Activated CD4-positive, alpha-beta T cell treated with anti-CD3 and anti-CD28 coated beads, Interleukin-2, amount 50 U/mL, for 1 hour (primary cell): ENCODE data around the gene ERCC6L.

Experiments used
- DNase-seq: peaks from one replicate; pipeline ENCODE4 v3.0.0-alpha.2; 2020

ERCC6L gene, protein sequence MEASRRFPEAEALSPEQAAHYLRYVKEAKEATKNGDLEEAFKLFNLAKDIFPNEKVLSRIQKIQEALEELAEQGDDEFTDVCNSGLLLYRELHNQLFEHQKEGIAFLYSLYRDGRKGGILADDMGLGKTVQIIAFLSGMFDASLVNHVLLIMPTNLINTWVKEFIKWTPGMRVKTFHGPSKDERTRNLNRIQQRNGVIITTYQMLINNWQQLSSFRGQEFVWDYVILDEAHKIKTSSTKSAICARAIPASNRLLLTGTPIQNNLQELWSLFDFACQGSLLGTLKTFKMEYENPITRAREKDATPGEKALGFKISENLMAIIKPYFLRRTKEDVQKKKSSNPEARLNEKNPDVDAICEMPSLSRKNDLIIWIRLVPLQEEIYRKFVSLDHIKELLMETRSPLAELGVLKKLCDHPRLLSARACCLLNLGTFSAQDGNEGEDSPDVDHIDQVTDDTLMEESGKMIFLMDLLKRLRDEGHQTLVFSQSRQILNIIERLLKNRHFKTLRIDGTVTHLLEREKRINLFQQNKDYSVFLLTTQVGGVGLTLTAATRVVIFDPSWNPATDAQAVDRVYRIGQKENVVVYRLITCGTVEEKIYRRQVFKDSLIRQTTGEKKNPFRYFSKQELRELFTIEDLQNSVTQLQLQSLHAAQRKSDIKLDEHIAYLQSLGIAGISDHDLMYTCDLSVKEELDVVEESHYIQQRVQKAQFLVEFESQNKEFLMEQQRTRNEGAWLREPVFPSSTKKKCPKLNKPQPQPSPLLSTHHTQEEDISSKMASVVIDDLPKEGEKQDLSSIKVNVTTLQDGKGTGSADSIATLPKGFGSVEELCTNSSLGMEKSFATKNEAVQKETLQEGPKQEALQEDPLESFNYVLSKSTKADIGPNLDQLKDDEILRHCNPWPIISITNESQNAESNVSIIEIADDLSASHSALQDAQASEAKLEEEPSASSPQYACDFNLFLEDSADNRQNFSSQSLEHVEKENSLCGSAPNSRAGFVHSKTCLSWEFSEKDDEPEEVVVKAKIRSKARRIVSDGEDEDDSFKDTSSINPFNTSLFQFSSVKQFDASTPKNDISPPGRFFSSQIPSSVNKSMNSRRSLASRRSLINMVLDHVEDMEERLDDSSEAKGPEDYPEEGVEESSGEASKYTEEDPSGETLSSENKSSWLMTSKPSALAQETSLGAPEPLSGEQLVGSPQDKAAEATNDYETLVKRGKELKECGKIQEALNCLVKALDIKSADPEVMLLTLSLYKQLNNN

DNA sequence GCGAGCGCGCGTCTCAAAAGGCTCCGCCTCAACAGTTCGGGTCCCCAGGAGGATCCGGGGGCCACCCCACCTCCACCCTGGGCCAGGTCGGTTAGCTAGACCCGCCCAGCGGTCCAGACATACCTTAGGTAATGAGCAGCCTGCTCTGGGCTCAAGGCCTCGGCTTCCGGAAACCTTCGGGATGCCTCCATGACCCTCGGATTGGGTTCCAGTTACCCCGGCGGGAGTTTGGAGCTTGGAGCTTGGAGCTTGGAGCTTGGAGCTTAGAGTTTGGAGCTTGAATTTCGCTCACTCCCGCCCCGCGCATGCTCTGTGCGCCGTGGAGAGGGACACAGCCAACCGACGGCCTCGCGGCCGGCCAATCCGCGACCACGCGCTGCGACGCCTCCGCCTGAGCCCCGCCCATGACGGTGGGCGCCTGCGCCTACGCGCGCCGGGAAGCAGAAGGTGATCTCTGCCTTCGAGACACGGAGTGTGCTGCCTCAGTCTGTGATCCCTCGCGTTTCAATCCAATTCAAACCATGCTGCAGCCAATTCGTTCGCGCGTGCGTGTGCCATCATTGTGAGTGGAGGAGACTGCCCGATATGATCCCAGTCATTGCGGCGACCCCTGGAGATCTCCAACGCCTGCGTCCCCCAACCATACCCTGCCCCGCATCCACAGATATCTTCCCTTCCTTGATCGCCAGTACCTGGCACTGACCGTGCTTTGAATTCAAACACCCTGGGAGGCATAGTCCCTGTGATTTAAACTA lies at the start of gene ERCC6L:
ERCC6L (minus strand) TSS at position 307 of the 755 bp plus-strand sequence; CDS start at position 191, 116 bp downstream.
- peak; percentile 77 for DNase-seq

DNA sequence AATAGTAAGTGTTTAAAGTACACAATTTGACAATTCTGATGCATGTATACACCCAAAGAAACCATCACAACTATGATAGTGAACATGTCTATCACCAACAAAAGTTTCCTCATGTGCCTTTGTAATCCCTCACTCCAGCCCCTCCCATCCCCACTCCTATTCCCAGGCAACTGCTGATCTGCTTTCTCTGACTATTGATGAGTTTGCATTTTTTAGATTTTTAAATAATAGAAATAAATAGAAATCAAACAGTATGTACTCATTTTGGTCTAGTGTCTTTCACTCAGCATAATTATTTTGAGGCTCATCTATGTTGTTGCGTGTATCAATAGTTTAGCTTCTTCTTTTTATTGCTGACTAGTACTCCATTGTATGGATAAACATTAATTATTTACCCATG lies 43.5 kb upstream of the ERCC6L start:
- no peak for DNase-seq

GRCh38 chrX:72280321-72280845 lies 41.6 kb upstream of the ERCC6L start:
- no peak for DNase-seq

DNA sequence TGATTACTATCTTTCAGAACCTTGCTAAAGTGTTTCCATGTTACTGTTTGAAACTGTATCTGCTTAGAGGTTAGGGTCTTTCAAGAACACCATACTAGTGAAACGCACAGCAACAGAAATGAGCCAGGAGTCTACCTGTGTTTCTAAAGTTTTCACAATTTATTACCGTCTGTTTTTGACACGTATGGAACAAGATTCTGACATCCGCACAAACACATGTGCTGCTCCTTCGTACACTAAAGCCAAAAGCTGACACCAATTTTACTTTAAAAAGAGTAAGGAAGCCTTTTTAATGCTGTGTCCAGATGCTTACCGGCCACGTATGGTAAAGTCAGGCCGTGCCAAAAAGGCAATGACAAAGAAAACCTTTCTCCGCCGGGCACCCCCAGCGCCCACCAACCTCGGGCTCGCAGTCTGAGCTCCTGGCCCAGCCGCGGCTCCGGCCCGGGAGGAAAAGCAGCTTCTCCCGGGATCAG lies 37.7 kb upstream of the ERCC6L start:
- no peak for DNase-seq

DNA sequence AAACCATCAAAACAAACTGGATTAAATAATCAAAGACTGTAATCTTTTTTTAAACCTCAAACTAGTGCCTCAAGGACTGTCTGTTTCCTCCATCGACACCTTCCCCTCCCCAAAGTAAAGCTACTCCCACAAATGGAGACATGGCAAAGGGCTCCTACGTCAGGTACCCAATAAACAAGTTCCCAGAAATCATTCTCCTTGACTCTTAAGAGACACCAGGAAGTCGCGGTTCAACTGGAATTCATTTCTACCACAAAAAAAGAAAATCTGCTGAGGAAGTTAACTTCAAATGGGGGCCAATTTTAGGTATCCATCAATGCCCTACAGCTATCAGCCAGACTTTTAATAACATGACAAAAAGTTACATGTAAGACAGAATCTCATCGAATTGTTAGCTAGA lies 35.7 kb upstream of the ERCC6L start:
- DNase-seq, result no peak

GRCh38 chrX:72273718-72274117 lies 34.9 kb upstream of the ERCC6L start:
- DNase-seq, result no peak

DNA sequence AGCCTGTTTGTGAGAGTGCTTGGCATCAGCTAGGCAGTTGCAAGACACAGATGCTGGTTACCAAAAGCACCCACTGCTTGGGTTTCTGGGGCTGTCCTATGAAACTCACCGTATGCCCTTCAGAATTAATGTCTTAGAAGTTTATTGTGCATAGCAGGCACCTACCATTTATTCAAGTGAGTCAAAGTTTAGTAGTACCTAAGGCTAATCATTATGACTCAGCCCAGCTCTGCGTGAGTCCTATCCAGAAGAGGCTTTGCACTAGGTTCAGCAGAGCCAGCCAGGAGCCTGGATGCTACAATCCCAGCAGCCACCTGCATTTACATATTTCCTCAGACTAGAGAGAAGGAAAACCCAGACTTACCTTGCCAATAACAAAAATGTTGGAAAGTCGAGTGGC lies 34.0 kb upstream of the ERCC6L start:
- no peak for DNase-seq

GRCh38 chrX:72271812-72272211 lies 33.0 kb upstream of the ERCC6L start:
- DNase-seq, result no peak

- DNase-seq, result no peak
These were observed 32.4 kb upstream of the ERCC6L start for GRCh38 chrX:72271091-72271788.

GRCh38 chrX:72270316-72270866 lies 31.6 kb upstream of the ERCC6L start:
- DNase-seq, result no peak

GRCh38 chrX:72269671-72270251 lies 30.9 kb upstream of the ERCC6L start:
- DNase-seq, result no peak

GRCh38 chrX:72268597-72269365 lies 30.0 kb upstream of the ERCC6L start:
- DNase-seq, result no peak

- DNase-seq, result no peak
These were observed 26.4 kb upstream of the ERCC6L start for GRCh38 chrX:72265263-72265662.

DNA sequence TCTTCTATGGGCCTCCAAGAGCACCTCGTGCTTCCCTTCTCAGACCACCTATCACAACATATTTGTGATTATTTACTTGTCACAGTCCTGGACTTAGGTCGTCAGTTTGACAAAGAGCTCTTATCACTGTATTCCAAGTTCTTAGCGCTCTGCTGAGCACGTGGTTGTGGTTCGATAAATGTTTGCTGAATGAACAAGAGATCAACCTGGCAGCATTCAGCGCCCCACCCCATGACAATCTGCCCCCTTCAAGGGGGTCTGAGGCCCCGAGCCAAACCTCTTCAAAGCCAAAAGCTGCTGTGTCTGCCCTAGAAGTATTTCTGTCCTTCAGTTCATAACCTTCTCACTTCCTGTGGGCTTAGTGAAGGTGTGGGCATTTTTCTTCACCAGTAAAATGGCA lies 23.2 kb upstream of the ERCC6L start:
- DNase-seq, result no peak

DNA sequence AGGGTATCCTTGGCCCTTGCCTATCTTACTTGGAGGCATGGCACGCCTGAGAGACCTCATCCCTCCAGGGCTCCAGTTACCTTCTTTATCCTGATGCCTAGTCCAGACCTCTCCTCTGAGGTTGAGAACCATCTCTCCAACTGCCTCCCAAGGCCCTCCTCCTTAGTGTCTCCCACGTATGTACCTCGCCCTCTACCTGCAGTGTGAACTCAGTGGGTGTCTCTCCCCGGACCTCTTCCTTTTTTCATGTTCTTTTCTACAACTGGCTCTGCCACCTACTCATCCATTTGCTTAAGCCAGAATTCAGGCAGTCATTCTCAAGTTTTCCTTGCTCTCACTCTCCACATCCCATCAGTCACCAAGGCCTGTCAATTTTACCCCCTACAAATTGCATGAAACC lies 21.6 kb upstream of the ERCC6L start:
- no peak for DNase-seq

GRCh38 chrX:72258174-72258573 lies 19.3 kb upstream of the ERCC6L start:
- DNase-seq, result no peak

DNA sequence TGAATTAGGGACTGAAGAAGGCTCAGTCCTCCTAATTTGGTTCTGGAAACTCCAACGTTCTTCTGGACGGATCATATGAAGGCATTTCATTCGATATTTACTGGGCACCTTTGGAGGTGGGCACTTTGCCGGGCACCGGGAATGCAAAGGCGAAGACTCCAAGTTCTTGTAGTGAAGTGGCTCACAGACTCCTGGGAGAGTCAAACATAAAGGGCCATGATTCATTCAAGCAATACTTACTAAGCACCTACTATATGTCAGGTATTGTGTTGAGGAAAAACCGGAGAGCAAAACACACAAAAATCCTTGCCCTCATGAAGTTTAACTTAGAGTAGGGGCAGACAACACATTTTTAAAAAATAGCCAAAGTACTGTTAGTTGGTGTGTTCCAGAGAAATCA lies 17.0 kb upstream of the ERCC6L start:
- no peak for DNase-seq

DNA sequence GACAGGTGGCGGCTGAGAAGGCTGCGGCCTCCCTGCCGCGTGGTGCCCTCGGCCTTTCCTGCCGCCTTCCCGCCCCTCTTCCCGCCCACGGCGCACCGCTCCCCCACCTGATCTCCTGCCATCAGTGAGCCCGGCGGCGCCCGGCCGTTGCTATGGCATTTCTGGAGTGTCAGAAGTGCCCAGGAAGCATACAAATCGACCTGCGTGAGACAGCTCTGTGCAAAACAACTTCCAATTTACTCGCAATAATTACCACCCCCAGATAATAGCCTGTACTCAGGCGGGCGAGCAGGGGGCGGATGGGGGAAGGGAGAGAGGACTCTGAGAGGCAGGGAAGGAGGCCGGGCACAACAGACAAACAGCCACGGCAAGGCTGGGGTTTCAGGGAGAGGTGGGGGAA lies 16.6 kb upstream of the ERCC6L start:
- no peak for DNase-seq

DNA sequence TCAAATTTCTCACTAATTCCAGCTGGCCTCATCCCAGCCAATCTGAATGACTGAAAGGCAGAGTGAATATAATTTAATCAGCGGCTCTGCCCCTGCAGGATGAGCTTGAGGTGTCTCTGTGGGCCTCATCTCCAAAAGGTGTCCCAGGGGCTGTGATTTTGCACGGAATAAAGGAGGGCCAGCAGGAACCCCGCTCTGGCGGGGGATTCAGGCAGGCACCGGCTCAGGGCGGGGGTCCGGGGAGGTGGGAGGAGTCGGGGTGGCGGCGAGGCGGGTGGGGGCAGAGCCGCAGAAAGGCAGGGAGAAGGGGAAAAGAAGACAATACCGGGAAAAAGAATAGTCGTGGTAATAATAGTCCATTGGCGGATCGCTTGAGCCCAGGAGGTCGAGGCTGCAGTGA lies 16.0 kb upstream of the ERCC6L start:
- no peak for DNase-seq

- DNase-seq, result no peak
These were observed 14.9 kb upstream of the ERCC6L start for GRCh38 chrX:72253686-72254085.
